Stomach (tissue), 4 donors: ENCODE results near the gene ARRDC2.

Experiments
- EP300 ChIP-seq: sonication (generic); formaldehyde crosslinking; IDR thresholded peaks from one replicate; pipeline ENCODE4 v1.6.1; 2017; ENCODE audit warnings: antibody characterized with exemption
- TF ChIP-seq, protein P1 (sequence below), 7 experiments: fragments of 450-650 bp in 4 of 7; fragments of 200-600 bp in 3 of 7; sonication (generic) in 3 of 7; IDR thresholded peaks; one replicate each; pipeline ENCODE4 v1.5.1; 2016 to 2019; ENCODE audit warnings: antibody characterized with exemption in 7 of 7, control low read depth in 2 of 7, mild to moderate bottlenecking in 1 of 7

DNA sequence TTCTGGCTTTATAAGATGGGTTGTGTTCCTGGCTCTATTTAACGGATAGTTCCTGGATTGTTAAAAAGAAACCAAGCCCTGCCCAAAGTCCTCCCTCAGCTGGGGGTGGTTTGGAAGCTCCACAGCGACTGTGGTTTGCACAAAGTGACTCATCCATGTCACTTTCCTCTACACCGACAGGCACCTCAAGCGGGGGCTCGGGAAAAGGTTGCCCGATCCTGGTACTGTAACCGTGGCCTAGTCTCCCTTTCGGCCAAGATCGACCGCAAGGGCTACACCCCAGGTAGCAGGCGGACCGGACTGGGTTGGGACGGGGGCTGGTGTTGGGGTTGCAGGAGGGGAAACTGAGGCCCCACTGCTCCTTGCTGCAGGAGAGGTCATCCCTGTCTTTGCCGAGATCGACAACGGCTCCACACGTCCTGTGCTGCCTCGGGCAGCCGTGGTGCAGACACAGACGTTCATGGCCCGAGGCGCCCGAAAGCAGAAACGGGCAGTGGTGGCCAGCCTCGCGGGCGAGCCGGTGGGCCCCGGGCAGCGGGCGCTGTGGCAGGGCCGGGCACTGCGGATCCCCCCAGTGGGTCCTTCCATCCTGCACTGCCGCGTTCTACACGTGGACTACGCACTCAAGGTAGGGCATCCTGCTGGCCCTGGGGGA, 1.6 kb downstream of the ARRDC2 start:
- TF ChIP-seq EP300: no peak
- TF ChIP-seq, protein P1, sequence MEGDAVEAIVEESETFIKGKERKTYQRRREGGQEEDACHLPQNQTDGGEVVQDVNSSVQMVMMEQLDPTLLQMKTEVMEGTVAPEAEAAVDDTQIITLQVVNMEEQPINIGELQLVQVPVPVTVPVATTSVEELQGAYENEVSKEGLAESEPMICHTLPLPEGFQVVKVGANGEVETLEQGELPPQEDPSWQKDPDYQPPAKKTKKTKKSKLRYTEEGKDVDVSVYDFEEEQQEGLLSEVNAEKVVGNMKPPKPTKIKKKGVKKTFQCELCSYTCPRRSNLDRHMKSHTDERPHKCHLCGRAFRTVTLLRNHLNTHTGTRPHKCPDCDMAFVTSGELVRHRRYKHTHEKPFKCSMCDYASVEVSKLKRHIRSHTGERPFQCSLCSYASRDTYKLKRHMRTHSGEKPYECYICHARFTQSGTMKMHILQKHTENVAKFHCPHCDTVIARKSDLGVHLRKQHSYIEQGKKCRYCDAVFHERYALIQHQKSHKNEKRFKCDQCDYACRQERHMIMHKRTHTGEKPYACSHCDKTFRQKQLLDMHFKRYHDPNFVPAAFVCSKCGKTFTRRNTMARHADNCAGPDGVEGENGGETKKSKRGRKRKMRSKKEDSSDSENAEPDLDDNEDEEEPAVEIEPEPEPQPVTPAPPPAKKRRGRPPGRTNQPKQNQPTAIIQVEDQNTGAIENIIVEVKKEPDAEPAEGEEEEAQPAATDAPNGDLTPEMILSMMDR (IDR thresholded peaks at IDR 0.05): no peak
